ENCODE data around the gene CSF1R.

Gene CSF1R

DNA sequence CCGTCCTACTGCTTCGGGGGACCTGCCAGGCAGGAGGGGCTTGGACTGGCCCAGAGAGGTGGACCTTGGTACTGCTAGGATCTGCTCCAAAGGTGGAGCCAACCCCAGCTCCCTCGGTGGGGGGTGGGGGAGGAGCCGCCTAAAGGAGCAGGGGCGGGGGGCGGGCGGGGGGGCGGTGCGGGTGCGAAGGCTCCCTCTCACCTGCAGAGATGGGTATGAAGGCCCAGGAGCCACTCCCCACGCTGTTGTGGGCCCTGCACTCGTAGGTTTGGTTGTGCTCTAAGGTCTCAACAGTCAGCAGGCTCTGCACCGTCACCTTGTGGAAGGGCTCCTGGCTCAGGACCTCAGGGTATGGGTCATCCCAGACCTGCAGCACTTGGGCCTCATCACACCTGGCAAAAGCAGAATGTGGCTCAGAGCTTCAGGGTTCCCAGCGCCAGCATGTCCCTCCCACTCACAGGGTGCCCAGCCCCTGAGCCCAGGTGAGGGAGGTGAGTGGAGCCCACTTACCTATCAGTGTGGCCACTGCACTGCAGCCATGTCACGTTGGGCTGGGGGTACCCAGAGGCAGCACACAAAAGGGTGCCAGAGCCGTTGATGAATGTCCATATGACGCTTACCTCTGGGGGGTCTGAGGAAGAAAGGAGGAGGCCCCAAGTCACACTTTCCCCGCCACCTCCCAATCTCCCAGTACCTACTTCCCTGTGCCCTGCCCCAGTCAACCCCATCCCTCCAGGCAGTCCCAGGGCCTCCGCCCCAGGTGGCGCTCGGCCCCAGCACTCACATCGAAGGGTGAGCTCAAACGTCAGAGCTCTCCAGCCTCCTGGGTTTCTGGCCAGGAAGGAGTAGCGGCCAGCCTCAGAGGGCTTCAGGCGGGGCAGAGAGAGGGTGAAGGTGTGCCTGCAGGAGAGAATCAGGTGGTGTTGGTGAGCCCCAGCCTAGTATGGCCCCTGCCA lies 16.4 kb downstream of the CSF1R start:
- no peak for DNase-seq (ENCODE audit: low read depth)

DNA sequence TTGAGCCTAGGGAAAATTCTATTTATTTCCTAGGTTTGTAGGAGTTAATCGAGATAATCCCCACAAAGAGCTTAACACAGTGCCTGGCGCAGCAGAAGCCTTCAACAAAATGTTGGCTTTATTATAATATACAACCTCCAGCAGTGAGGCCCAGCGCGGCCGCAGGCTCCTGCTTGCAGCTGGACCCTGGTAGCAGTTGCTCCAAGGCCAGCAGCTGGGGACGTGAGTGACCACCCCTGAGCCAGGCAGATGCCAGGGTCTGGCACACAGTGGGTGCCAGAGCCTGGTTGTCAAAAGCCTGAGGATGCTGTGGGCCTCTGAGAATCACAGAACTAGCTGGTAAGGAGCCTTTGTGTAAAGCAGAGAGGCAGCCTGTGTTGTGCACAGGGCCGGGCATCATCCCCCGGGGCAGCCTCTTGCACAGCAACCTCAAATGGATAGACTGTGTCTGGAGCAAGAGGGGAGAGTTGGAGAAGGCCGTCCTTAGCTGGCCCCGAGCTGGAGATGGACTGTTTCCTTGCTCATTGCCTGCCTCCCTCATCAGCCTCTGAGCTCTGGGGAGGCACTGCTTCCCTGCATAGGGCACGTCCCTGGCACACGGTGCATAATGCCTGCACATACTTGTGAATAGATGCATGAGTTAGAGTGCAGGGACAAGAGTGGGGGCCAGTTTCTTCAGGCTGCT lies 17.3 kb downstream of the CSF1R start:
- DNase-seq (ENCODE audit: low read depth) = no peak

DNA sequence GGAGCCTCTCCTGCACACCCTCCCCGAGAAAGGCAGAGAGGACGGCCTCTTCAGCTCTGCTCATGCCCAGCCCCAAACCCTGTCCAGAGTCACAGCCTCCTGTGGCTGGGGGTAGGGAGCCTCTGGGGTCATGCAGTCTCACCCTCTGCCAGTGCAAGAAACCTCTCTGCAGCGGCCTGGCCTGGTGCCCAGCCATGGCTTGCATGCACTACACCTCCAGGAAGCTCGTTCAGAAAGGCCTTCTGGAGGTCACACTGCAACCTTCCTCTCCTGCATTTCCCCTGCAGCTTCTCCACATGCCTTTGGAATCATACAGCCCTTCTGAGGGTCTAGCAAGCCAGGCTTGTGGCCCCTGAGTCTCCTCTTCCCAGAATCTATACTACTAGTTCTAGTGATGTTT lies 17.9 kb downstream of the CSF1R start:
- DNase-seq (ENCODE audit: low read depth) = no peak

DNA sequence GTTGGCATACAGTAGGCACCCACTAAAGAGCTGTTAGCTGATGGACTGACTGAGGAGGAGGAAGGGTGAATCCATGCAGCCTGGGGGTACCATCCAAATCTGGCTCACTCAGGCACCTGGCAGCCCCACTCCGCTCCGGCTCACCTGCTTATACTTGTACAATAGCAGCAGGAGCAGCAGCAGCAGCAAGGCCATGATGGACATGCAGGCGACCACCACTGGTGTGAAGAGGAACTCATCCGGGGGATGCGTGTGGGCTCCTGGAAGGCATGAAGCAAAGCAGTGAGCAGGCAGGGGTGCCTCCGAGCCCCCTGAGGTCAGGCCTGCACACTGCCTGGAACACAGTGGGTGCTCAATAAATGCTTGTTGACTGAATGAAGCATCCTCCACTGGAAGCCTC lies 18.3 kb downstream of the CSF1R start:
- DNase-seq (ENCODE audit: low read depth) = no peak

DNA sequence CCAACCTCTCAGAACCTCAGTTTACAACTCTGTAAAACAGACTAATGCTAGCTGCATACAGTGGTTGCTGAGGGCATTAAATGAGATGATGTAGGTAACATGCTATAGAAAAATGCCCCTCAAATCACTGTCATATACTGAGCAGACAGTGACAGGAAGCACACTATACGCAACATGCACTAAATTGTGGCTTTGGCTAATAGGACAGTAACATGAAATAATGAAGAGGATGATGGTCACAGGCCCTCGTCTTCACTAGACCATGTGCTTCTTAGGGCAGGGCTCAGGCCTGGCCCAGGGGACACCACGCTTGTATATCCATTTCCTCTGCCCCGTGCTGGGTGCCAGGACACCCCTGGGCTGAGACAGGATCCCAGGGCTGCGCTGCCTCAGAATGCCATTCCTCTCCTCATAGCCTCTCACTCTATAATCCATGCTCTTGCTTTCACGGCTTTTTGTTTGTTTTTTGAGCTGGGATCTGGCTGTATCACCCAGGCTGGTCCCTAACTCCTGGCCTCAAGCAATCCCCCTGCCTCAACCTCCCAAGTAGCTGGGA lies 18.9 kb downstream of the CSF1R start:
- DNase-seq (ENCODE audit: low read depth) = no peak

DNA sequence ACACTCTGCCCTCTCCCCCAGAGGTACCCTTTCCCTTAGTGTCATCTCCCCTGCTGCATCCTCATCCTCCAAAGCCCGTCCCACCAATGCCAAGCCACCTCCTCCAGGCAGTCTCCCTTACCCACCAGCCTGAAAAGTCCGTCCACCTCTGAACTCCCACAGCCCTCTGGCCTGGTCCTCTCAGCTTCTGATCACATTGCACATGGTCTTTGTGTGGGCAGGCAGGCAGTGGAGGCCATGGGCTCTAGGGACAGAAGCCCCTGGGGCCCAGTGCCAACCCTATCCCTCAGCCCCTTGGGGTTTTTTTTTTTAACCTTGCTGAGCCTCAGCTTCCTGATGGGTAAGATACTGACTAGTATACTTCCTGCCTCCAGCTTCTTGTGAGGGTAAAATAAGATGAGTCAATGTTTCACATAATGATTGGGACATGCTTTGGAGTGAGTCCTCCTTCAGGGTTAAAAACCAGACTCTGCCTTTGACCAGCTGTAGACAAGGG lies 19.4 kb downstream of the CSF1R start:
- DNase-seq (ENCODE audit: low read depth) = no peak

DNA sequence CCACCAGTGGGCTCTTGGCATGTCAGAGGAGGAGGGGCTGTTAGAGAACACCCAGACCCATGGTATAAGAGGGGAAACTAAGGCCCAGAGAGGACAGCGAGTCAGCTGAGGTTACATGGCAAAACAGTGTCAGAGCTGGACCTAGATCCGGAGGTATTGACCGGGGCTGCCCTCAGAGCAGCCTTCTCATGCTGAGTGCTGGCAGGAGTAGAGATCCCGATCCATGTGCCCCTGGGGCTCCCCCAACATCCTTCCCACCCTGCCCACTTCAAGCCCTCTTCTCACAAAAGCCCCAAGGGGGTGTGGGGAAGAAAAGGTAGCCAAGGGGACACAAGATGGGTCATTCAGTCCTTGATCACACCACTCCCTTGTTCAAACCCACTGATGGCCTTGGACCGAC lies 19.9 kb downstream of the CSF1R start:
- no peak for DNase-seq (ENCODE audit: low read depth)

DNA sequence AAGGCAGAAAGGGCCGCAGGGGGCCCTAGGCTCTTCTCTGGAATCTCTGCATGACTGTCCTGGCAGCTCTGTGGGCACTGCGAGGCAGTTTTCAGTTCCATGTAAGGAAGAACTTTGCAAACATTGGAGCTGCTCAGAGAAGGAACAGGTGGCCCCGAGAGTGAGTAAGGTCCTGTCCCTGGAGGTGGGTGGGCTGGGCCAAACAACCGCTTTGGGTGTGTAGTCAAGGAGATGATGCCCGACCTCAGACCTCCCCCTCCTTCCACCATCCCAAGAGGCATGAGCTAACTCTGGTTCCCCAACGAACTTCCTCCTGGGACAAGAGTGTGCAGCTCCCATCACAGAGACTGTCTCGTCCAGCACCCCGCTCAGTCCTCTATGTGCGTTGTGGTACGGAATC lies 20.5 kb downstream of the CSF1R start:
- no peak for DNase-seq (ENCODE audit: low read depth)

DNA sequence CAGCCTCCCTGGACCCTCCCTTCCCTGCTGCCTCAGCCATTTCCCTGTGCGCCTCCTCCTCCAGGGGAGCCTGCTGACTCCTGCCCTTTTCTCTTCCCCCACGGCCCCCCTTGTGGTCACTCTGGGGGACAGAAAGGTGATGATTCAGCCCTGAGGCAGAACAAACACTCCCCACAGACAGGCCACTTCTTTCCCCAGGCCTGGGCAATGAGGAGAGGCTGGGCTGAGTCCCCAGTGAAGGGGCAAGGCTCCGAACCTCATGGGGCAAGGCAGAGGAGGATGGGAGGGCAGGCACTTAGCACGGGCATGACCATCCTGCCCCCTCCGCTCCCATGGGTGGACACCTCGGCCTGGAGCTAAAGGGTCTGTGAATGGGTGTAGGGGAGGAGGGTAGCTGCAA lies 21.0 kb downstream of the CSF1R start:
- no peak for DNase-seq (ENCODE audit: low read depth)

DNA sequence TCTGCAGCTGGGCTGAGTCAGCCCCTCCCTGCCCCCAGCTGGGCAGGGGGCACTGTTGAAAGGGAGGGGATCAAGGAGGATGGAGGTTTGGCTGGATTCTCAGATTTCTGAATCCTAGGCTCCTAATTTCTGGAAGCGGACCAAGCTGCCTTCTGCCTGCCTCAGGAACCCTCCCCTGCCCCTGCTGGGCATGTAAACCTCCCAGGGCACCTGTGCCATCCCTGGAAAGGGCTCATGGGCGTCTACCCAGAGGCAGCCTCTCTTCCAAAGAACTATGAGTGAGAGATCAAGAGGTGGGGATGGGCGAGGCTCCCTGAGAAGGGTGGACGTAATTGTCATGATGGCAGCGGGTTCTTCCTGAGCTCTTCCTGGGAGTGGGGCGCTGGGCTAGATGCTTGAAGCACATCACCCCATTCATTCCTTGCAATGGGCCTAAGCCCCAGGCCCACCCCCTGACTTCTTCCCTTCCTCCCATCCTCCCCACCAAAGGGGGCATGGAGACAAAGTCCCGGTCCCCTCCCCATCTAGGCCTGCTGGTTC lies 21.6 kb downstream of the CSF1R start:
- DNase-seq (ENCODE audit: low read depth) = no peak

DNA sequence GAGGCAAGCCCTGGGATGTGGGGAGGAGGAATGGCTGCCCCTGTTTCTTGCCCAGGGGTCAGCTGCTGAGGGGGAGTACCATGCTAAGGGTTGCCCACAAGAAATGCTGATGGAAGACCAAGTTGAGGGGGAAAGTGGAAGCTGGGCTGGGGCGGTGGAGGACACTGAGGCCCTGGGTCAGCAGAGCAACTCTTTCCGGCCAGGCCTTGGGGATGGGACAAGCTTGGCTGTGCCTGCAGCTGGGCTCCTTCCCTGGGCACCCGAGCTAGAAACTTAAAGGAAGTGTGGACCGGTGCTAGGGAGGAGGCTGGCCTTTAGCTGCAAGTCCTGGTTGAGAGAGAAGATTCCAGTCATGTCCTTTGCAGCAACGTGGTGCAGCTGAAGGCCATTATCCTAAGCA lies 22.7 kb downstream of the CSF1R start:
- no peak for DNase-seq (ENCODE audit: low read depth)

DNA sequence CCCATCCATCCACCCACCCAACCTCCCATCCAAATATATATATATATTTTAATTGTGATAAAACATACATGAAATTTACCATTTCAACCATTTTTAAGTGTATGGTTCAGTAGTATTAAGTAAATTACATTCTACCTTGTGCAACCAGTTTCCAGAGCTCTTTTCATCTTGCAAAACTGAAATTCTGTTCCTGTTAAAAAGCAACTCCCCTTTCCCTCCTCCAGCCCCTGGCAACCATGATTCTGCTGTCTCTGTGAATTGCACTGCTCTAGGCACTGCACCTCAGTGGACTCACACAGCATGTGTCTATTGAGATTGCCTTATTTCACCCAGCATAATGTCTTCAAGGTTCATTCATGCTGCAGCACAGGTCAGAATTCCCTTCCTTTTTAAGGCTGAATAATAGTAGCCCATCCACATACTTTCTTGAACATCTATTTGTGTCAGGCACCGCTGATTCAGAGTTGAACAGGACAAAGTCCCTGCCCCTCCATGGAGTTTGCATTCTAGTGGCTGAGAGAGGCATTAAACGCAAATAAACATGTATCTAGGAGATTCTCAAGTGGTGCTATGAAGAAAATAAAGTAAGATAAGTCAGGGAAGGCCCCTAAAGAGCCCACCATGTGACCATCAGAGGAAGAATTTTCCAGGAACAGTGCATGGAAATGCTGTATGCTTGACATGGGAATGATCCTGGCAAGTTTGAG lies 24.0 kb downstream of the CSF1R start:
- DNase-seq (ENCODE audit: low read depth) = no peak

DNA sequence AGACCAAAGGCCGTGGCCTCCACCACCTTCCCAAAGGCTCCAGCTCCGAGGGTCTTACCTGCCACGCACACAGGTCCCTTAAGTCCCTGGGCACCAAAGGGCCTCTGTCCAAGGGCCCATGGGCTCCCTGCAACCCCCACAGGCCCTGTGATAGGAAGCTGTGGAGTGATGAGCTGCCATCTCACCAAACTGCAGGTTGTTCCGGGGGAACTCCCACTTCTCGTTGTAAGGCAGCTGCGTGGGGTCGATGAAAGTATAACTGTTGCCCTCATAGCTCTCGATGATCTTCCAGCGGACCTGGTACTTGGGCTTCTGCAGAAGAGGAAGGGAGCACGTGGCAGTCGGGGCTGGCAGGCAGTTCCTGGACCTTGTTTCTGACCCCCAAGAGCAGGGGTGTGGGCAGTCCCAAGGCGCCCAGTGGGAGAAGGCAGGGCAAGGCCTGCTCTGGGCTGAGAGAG lies 24.8 kb downstream of the CSF1R start:
- DNase-seq (ENCODE audit: low read depth) = no peak

DNA sequence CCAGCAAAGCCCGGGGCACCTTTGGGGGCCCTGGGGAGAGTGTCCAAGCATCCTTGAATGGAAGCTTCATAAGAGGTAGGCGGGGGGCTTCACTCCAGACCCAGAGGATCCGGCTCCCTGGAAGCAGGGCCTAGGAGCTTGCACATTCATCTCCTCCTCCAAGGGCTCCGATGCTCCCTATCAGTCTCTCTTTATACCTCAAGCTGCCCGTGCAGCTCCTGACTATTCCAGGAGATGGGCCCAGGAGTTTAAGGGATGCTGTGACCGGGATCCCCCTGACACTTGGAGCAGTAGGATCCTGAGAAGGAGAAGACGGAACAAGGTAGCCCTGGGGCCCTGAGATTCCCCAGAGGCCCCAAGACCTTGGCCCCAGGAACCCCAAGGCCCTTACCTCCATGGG lies 25.9 kb downstream of the CSF1R start:
- DNase-seq (ENCODE audit: low read depth) = no peak

DNA sequence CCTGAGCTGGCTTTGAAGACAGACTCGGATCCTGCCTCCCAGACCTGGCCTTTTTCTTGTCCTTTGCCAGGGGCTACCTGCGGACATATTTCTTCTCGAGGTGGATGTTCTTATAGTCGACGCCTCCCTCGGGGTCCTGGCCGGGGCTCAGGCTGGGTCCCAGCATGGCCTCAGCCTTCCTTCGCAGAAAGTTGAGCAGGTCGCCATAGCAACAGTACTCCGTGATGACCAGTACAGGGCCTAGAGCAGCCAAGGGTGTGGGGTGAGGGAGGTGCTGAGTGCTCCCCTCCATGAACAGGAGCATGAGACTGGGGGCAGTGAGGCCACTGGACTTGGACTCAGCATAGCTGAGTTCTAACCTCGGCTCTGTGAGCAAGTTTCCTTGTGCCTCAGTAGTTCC lies 26.7 kb downstream of the CSF1R start:
- no peak for DNase-seq (ENCODE audit: low read depth)

DNA sequence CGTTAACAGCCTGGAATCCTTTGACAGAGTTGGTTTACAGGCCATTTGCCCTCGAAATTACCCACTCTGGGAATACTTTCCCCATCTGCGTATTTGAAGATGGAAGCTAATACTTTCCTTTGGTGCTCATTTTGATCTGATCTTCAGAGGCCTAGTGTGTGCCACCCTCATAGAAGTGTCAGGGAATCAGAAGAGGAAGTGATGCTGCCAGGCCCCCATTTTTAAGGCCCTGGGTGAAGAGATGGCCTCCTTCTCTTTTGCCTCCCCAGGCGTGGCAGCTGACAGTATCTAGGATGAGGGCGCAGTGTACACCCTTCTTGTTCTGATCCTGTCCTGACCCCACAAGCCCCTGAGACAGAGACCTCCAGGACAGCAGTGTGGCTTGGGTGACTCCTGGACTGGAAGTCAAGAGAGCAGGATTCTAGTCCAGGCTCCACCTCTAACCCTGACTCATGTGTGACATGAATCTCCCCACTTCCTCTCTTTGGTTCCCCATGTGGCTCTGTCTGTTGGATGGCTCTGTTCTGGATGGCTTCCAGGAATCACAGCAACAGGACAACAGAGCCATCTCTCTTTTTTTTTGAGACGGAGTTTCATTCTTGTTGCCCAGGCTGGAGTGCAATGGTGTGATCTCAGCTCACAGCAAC lies 27.8 kb downstream of the CSF1R start:
- no peak for DNase-seq (ENCODE audit: low read depth)

DNA sequence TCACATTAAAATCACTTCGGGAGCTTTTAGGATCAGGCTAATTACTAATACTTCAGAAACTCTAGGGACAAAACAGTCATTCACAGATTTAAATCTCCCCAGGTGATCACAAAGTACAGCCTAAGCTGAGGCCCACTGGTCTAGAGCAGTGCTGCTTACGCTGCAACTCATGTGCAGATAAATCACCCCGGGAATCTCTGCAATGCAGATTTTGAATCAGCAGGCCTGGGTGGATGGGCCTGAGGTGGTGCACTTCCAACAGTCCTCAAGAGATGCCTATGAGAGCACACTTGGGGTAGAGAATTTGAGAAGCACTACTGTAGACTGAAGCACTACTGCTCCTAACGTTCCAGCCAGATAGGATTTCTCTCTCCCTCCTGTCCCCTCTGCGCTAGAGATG lies 28.4 kb downstream of the CSF1R start:
- DNase-seq (ENCODE audit: low read depth) = no peak

DNA sequence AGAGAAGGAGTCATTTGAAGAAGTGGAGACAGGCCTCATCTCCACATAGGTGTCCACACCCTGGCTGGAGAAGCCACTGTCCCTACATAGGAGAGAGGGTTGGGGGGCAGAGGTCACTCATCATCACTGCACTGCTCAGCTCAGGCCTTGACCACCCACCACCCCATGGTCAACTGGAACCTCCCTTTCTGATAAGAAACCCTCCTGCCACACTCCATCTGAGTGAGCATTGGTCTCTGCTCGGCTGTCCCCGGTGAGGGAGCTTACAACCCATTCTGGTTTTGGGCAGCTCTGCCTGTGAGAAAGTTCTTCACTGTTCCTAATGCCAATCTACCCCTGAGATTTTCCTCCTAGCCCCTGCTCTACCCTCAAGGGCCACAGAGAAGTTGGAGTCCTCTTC lies 28.8 kb downstream of the CSF1R start:
- no peak for DNase-seq (ENCODE audit: low read depth)

DNA sequence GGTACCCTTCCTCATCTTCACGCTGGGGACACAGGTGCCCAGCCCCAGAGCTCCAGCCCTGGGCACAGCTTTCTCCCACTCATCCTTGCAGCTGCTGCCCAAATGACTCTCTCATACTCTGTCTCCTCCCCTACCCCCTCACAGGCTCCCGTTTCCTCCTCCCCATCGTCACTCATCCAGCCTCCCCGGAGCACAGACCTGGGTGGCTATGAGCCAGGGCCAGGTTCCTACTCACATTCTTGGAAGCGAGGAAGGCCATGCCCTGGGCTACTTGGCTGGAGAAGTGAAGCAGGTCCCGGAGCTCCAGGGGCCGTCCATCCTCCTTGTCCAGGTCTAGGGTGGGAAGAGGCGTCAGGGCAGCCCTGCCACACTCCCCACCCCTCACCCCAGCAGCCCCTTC lies 29.3 kb downstream of the CSF1R start:
- no peak for DNase-seq (ENCODE audit: low read depth)

DNA sequence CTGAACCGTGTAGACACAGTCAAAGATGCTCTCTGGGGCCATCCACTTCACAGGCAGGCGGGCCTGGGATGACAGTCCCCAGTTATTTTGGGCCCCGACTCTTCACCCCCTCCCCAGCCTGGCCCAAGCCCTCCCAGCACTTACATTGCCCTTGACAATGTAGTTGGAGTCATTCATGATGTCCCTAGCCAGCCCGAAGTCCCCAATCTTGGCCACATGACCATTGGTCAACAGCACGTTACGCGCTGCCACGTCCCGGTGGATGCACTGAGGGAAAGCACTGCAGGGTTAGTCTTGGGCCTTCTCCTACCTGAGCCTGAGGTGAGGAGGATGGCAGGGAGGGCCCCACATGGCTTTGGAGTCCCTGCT lies 30.3 kb downstream of the CSF1R start:
- no peak for DNase-seq (ENCODE audit: low read depth)

DNA sequence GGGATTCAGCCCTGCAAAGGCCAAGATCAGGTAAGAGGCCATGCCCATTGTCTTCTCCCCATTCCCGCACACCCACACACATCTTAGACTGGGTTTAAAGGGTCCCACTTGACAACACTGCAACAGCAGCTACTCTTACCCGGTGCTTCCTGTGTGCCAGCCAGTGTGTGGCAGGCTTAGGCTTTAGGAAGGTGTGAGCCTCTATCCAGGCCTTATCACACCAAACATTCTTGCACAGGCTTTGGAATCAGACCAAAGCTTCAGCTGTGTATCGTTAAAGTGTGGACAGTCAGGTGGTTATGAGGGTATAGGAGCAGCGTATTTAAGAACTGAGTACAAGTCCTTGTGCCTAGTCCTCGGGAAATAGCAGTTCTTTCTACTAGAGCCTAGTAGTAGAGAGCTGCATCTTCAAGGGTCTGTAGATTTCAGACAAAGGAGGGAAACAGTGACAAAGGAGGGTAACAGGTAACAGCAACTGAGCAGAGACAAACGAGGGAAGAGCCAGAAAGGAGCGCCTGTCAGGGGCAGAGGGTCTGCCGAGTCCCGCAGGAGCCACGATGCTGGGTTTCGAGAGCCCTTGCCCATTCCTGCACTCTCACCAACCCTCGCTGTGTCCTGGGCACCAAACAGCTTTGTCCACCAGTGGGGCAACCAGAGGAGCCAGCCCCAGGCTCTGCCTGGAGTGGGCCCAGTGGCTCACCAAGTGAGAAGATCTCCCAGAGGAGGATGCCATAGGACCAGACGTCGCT lies 30.9 kb downstream of the CSF1R start:
- no peak for DNase-seq (ENCODE audit: low read depth)

Measured in CMK (cell line).